GM12878 (cell line): ENCODE measurements around the gene TCF4. TPM values are rescaled to one million over a fixed set of nuclear protein-coding genes. Genes with fewer than 3 reads are reported as not detected.

Source experiments
- BMI1 ChIP-seq: fragments of 450-650 bp; IDR thresholded peaks from 2 replicates; pipeline ENCODE4 v1.6.1; 2016; ENCODE audit warnings: mild to moderate bottlenecking, moderate library complexity, borderline replicate concordance
- CBX5 ChIP-seq: sonication (generic); IDR thresholded peaks from 2 replicates; pipeline ENCODE4 v1.6.1; 2016; ENCODE audit warnings: low read depth, moderate library complexity, mild to moderate bottlenecking, inconsistent platforms
- CHD1 ChIP-seq: IDR thresholded peaks from 2 replicates; pipeline ENCODE4 v1.6.1; 2012; ENCODE audit warnings: low read depth, low read length, improper control_type of control experiment
- CHD2 ChIP-seq: IDR thresholded peaks from 2 replicates; pipeline ENCODE4 v1.6.1; 2011; ENCODE audit warnings: low read depth, low read length, improper control_type of control experiment, borderline replicate concordance
- FOS ChIP-seq: IDR thresholded peaks from 3 replicates; pipeline ENCODE4 v1.6.1; 2011; ENCODE audit warnings: borderline replicate concordance; ENCODE audit not compliant: insufficient read length; ENCODE audit errors: extremely low read depth
- GABPA ChIP-seq: IDR thresholded peaks from 2 replicates; pipeline ENCODE4 v1.6.1; 2014; ENCODE audit warnings: antibody characterized with exemption, low read depth, mild to moderate bottlenecking, inconsistent platforms
- GATAD2B ChIP-seq: fragments of 450-650 bp; conservative IDR thresholded peaks from 2 replicates; pipeline ENCODE4 v1.6.1; 2017; ENCODE audit warnings: low read depth, mild to moderate bottlenecking, moderate library complexity
- HDGF ChIP-seq: fragments of 450-650 bp; IDR thresholded peaks from 2 replicates; pipeline ENCODE4 v1.6.1; 2016; ENCODE audit warnings: antibody characterized with exemption
- IKZF1 ChIP-seq: fragments of 450-650 bp; conservative IDR thresholded peaks from 2 replicates; pipeline ENCODE4 v1.6.1; 2017; ENCODE audit warnings: antibody characterized with exemption, mild to moderate bottlenecking
- KDM1A ChIP-seq: fragments of 200-600 bp; sonication (generic); IDR thresholded peaks from 2 replicates; pipeline ENCODE4 v1.6.1; 2016; ENCODE audit warnings: borderline replicate concordance
- MEF2A ChIP-seq: IDR thresholded peaks from 2 replicates; pipeline ENCODE4 v1.6.1; 2011; ENCODE audit warnings: low read depth, mild to moderate bottlenecking, low read length, moderate library complexity; ENCODE audit not compliant: insufficient read depth
- MXI1 ChIP-seq: fragments of 150-350 bp; IDR thresholded peaks from 2 replicates; pipeline ENCODE4 v1.6.1; 2011; ENCODE audit warnings: low read depth, mild to moderate bottlenecking, inconsistent platforms, low read length, improper control_type of control experiment
- NBN ChIP-seq: fragments of 450-650 bp; IDR thresholded peaks from 2 replicates; pipeline ENCODE4 v1.6.1; 2016
- NFIC ChIP-seq: IDR thresholded peaks from 2 replicates; pipeline ENCODE4 v1.6.1; 2012; ENCODE audit warnings: low read depth, mild to moderate bottlenecking, inconsistent platforms, low read length, moderate library complexity
- NR2F1 ChIP-seq: fragments of 450-650 bp; conservative IDR thresholded peaks from 2 replicates; pipeline ENCODE4 v1.6.1; 2017; ENCODE audit warnings: mild to moderate bottlenecking
- RAD51 ChIP-seq: fragments of 450-650 bp; IDR thresholded peaks from 2 replicates; pipeline ENCODE4 v1.6.1; 2016; ENCODE audit warnings: moderate library complexity, mild to moderate bottlenecking, inconsistent platforms
- RB1 ChIP-seq: fragments of 450-650 bp; formaldehyde crosslinking; IDR thresholded peaks from 2 replicates; pipeline ENCODE4 v1.6.1; 2017; ENCODE audit warnings: mild to moderate bottlenecking, borderline replicate concordance
- RBBP5 ChIP-seq: fragments of 200-600 bp; sonication (generic); conservative IDR thresholded peaks from 2 replicates; pipeline ENCODE4 v1.6.1; 2016
- RCOR1 ChIP-seq: conservative IDR thresholded peaks from 2 replicates; pipeline ENCODE4 v1.6.1; 2012; ENCODE audit warnings: low read depth, low read length, improper control_type of control experiment
- RFX5 ChIP-seq: IDR thresholded peaks from 2 replicates; pipeline ENCODE4 v1.6.1; 2011; ENCODE audit warnings: low read depth, low read length, improper control_type of control experiment
- SMC3 ChIP-seq: IDR thresholded peaks from 2 replicates; pipeline ENCODE4 v1.6.1; 2011; ENCODE audit warnings: low read length, improper control_type of control experiment, borderline replicate concordance
- SUPT20H ChIP-seq: IDR thresholded peaks from 2 replicates; pipeline ENCODE4 v1.6.1; 2011; ENCODE audit warnings: low read depth, mild to moderate bottlenecking, low read length, moderate library complexity, borderline replicate concordance; ENCODE audit not compliant: control insufficient read depth
- SUZ12 ChIP-seq: fragments of 200-600 bp; sonication (generic); IDR thresholded peaks from one replicate; pipeline ENCODE4 v1.6.1; 2018; ENCODE audit warnings: antibody characterized with exemption, mild to moderate bottlenecking; ENCODE audit not compliant: unreplicated experiment
- TCF12 ChIP-seq: IDR thresholded peaks from 2 replicates; pipeline ENCODE4 v1.6.1; 2011; ENCODE audit warnings: low read depth, mild to moderate bottlenecking, low read length
- ZNF207 ChIP-seq: fragments of 450-650 bp; IDR thresholded peaks from 2 replicates; pipeline ENCODE4 v1.6.1; 2014; ENCODE audit warnings: antibody characterized with exemption, mild to moderate bottlenecking, borderline replicate concordance
- ZNF622 ChIP-seq: fragments of 450-650 bp; IDR thresholded peaks from 2 replicates; pipeline ENCODE4 v1.6.1; 2017; ENCODE audit warnings: mild to moderate bottlenecking, inconsistent platforms
- polyA plus RNA-seq, 11 experiments: library from polyadenylated mRNA; depleted of rRNA in 4 of 11; unstranded in 6 of 11; stranded (reverse) in 5 of 11; fragments of >200 nt; fragmentation: Nextera tagmentation in 4 of 11; fragmentation: Illumina TruSeq in 1 of 11; extraction: Ambion mirVana in 4 of 11; extraction: Trizol in 1 of 11; gene quantifications; 1 replicate in 1 of 11; 2 replicates in 10 of 11; pipeline versions ENCODE4 v1.2.1 to v1.2.3, GENCODE V29; 2011 to 2016; ENCODE audit warnings: inconsistent platforms in 2 of 11, missing spikeins in 2 of 11, low read depth in 1 of 11
- total RNA-seq, 4 experiments: library from RNA; depleted of rRNA in 3 of 4; stranded (reverse); fragments of >200 nt in 3 of 4; fragmentation: Illumina TruSeq in 1 of 4; extraction: Trizol in 1 of 4; gene quantifications; 2 replicates each; pipeline versions ENCODE4 v1.2.1 to v1.2.3, GENCODE V29; 2013 to 2021
- TF ChIP-seq, protein P1 (sequence below): IDR thresholded peaks from 2 replicates; pipeline ENCODE4 v1.6.1; 2012; ENCODE audit warnings: low read length, inconsistent platforms
- TF ChIP-seq, protein P2 (sequence below): IDR thresholded peaks from 2 replicates; pipeline ENCODE4 v1.6.1; 2011; ENCODE audit warnings: borderline replicate concordance, low read depth, mild to moderate bottlenecking, moderate library complexity, low read length; ENCODE audit not compliant: insufficient read depth, poor library complexity, severe bottlenecking
- TF ChIP-seq, protein P3 (sequence below): fragments of 450-650 bp; IDR thresholded peaks from 2 replicates; pipeline ENCODE4 v1.6.1; 2018; ENCODE audit warnings: mild to moderate bottlenecking, low read depth, moderate library complexity; ENCODE audit not compliant: partially characterized antibody

Gene TCF4
- total and polyA plus RNA-seq, 10 of the 15 experiments (the other 5 are each of a cell fraction or from before 2014, with no cell fraction given): 15.2 to 94.0 (median 31.5) TPM

DNA sequence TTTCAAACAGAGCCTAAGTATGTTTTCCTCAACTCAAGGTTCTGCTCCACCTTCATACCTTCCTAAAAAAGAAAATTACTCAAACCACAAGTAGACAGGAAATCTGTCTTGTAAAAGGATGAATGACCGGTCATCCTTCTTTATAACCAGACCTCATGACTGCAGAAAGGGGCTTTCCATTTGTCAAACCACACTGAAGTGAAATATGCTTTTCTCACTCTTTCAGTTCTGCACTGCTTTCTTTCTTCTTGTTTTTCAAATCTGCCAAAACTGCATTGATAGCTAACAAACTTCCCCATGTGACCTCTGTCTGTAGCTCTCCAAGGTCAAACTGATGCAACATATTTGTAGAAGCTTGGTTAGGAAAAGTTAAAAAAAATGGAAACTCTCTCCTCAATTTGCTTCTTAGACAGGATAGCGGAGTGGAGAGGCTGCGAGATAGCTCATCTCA, 319.8 kb downstream of the TCF4 start (continued):
- TF ChIP-seq, protein P1, sequence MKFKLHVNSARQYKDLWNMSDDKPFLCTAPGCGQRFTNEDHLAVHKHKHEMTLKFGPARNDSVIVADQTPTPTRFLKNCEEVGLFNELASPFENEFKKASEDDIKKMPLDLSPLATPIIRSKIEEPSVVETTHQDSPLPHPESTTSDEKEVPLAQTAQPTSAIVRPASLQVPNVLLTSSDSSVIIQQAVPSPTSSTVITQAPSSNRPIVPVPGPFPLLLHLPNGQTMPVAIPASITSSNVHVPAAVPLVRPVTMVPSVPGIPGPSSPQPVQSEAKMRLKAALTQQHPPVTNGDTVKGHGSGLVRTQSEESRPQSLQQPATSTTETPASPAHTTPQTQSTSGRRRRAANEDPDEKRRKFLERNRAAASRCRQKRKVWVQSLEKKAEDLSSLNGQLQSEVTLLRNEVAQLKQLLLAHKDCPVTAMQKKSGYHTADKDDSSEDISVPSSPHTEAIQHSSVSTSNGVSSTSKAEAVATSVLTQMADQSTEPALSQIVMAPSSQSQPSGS: peak; percentile 98
- TF ChIP-seq CBX5: peak; percentile 91; the same call in 1 of the 2 replicates
- TF ChIP-seq GATAD2B: peak; percentile 71
- no peak for TF ChIP-seq RBBP5
- TF ChIP-seq RB1: no peak
- TF ChIP-seq RAD51: peak; percentile 91
- peak; percentile 85 for TF ChIP-seq NBN
- TF ChIP-seq, protein P2, sequence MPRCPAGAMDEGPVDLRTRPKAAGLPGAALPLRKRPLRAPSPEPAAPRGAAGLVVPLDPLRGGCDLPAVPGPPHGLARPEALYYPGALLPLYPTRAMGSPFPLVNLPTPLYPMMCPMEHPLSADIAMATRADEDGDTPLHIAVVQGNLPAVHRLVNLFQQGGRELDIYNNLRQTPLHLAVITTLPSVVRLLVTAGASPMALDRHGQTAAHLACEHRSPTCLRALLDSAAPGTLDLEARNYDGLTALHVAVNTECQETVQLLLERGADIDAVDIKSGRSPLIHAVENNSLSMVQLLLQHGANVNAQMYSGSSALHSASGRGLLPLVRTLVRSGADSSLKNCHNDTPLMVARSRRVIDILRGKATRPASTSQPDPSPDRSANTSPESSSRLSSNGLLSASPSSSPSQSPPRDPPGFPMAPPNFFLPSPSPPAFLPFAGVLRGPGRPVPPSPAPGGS: peak; percentile 81
- TF ChIP-seq CHD2: no peak; the same call in 1 of the 2 replicates
- TF ChIP-seq, protein P3, sequence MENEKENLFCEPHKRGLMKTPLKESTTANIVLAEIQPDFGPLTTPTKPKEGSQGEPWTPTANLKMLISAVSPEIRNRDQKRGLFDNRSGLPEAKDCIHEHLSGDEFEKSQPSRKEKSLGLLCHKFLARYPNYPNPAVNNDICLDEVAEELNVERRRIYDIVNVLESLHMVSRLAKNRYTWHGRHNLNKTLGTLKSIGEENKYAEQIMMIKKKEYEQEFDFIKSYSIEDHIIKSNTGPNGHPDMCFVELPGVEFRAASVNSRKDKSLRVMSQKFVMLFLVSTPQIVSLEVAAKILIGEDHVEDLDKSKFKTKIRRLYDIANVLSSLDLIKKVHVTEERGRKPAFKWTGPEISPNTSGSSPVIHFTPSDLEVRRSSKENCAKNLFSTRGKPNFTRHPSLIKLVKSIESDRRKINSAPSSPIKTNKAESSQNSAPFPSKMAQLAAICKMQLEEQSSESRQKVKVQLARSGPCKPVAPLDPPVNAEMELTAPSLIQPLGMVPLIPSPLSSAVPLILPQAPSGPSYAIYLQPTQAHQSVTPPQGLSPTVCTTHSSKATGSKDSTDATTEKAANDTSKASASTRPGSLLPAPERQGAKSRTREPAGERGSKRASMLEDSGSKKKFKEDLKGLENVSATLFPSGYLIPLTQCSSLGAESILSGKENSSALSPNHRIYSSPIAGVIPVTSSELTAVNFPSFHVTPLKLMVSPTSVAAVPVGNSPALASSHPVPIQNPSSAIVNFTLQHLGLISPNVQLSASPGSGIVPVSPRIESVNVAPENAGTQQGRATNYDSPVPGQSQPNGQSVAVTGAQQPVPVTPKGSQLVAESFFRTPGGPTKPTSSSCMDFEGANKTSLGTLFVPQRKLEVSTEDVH: no peak
- TF ChIP-seq IKZF1: peak; percentile 97
- peak; percentile 99 for TF ChIP-seq NFIC
- peak; percentile 74; the same call in 1 of the 2 replicates for TF ChIP-seq MXI1
- no peak for TF ChIP-seq ZNF207
- TF ChIP-seq BMI1: peak; percentile 72; the same call in 1 of the 2 replicates
- TF ChIP-seq CHD1: no peak
- peak; percentile 98 for TF ChIP-seq MEF2A
- no peak for TF ChIP-seq SMC3
- TF ChIP-seq RFX5: no peak
- TF ChIP-seq HDGF: no peak
- no peak for TF ChIP-seq SUPT20H
- TF ChIP-seq TCF12: no peak
- TF ChIP-seq RCOR1: peak; percentile 71; the same call in 1 of the 2 replicates
- TF ChIP-seq GABPA: peak; percentile 54; the same call in 1 of the 2 replicates
- peak; percentile 79 for TF ChIP-seq NR2F1
- no peak for TF ChIP-seq FOS
- no peak for TF ChIP-seq KDM1A
- no peak for TF ChIP-seq ZNF622
- no peak for TF ChIP-seq SUZ12
